Stimulated activated CD8-positive, alpha-beta memory T cell treated with anti-CD3 and anti-CD28 coated beads, Interleukin-2, amount 100 ng/mL, for 1 hour (primary cell): ENCODE measurements around the gene GTF2H4.

Experiments
- DNase-seq, 2 donors: peaks; one replicate each; pipeline ENCODE4 v3.0.0-alpha.2; 2020; ENCODE audit warnings: low read depth in 2 of 2

GTF2H4 gene

DNA sequence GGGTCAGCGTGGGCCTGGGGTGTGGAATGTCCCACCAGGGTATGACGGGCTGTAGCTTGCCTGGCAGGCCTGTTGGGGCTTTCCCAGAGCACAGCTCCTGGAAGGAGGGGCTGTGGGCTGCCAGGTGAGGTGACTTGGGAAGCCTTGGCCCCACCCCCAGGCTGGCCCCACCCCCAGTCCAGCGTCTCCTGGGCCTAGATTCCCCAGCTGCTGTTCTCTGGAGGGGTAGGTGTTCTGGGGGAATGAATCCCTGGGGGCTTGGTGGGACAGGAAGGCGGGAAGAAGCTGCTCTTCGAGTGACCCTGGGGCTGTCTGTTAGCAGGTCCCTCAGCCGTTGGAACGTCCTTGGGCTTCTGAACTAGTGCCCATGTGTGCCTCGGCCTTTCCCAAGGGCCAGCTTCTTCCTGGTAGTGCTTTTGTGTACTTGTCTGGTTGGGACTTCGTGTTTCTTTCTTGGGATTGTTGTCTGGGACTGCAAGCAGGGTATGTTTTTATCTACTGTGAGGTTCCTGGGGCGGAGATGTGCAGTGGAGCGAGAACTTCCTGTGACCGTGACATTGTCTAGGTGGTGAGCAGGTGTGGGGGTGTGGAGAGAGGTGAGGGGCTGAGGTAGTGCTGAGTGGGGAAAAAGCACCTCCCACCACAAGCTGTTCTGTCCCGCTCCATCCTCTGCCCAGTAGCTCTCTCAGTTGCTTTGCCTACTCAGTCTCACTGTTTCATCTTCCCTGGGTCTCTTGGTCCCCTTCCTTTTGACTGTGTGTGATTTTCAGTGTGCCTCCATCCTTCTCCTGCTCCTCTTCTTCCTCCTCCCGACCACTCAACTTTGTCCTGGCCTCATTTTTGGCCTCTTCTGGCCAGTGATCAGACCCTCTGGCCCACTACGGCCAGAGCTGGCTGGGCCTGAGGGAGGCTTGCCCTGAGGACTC is 25.0 kb upstream of the GTF2H4 start:
- no peak for DNase-seq

DNA sequence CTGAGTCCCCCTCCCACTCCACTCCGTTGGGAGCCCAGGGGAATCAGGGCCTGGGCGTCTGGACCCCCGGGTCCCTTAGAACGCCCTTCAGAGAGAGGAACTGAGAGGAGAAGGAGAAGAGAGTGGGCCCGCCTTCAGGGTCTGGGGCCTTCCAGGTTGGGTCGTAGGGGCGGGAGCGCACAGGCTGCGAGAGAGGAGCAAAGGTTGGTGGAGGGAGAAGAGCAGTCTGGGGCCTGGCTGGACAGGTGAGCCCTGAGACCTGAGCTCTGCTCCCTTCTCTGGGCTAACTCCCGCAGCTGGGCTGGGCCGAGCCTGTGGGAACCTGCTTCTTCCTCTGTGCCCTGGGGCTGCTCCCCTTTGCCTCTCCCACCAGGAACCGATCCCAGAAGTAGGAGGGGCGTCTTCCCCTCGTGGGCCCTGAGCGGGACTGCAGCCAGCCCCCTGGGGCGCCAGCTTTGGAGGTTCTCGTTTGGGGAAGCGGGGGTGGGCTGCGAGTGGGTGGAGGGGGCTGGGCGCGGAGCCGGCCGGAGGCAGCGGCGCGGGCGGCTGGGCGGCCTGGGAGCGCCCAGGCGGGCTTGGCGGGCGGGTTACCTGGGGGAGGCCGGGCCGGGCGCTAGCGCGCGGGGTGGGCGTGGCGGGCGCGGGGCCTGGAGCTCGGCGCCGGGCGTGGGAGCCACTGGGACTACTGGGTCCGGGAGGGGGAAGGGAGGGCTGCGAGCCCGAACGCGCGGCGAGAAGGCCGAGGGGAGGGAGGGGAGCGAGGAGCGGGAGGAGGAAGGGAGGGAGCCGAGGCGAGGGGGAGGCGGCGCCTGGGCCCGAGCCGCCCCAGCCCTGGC is 24.1 kb upstream of the GTF2H4 start, which contains the start of gene DDR1:
TSS of gene DDR1 (plus strand) at position 835 of the 836 bp plus-strand sequence. CDS start 4,211 bp downstream, outside the sequence.
- DNase-seq, result peak in 1 of 2 donors; percentile 26

DNA sequence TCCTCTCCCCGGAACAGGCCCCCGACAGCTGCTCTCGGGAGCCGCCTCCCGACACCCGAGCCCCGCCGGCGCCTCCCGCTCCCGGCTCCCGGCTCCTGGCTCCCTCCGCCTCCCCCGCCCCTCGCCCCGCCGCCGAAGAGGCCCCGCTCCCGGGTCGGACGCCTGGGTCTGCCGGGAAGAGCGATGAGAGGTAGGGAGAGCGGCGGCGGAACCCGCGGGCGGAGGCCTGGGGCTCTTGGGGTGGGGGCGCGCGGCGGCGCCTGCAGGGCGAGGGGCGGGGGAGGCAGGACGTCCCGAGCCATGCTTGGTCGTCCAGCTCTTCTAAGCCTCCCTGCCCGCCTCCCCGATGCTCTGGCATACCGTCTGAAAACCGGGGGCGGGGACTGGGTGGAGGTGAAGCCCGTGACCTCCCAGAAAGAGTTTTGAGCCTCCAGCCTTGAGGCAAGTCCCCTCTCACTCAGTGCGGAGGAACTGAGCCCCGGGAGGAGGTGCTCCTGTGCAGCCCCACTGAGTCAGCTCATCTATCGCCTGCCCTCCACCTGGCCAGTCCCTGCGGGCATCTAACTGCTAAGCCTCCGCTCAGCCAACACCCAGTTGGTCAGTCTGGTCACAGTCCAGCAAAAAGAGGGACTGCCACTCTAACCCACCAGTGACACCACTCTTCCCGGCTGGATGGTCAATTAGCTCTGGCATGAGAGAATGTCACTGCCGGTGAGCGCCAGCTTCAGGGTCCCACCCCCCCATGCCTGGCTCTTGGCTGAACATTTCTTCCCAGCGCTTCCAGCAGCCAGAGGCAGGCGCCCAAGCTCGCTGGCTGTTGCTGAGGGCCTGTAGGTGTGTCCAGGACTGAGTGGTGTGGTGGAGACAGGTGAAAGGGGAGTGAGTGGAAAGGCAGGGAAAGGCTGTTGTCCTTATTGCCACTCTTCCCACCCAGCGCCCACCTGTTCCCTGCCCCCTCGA is 23.2 kb upstream of the GTF2H4 start:
- DNase-seq, result no peak

DNA sequence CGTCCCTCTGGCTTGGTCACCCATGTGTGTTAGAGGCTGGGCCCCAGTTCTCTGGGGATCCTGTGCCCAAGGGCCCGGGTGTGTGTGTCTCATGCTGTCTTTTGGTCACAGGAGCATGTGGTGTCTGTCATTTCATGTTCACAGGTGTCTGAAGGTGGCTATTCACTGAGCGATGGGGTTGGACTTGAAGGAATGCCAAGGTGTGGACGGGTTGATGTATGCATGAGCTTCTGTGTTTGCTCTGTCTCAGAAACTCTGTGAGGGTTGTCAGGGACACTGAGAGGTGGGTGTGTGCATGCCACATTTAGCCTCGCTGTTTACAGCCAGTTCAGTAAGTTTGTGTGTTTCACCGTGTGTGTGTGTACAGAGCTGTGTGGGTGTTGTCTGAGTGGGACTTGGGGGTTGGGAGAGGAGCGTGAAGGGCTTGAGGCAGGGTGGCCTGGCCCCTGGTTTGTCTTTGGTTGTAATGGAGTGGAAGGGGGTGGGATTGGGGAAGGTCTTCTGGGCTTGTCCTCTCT is 22.5 kb upstream of the GTF2H4 start:
- DNase-seq, result no peak

DNA sequence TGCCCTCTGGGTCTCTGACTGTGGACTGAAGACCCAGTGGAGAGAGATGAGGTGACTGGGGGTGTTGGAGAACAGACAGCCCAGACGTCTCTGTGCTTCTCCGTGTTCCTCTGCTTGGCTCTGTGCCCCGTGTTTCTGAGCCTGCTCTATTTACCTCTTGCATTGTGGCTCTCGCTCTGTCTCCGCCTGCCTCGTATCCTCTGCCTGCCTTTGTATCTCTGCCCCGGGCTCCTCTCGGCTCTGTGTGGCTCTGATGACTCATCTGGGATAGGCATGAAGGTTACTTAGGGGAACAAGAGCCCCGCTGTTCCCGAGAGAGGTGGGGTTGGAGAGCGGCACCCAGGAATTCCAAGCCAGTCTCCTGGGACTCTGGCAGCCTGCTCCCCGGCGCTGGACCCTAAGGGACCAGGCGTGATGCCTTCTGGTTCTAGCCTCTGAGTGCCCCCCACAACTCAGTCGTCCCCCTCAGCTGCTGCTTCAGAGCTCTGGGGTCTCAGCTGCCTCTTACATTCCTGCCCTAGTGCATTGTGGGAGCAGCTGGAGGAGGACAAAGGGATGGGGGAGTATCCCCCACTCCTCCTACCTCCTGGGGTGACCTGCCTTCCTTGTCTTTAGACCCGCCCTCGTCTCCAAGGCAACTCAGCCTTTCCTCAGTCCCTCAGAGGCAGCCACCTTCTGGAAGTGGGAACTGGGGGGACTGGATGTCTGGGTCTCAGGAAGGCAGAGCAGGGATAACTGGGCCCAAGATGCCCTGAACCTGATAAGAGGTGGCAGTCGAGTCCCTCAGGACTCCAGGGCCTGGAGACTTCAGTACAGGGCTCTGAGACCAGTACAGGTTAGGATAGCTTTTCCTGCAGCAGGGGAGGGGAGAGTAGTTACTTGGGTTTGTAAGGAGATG is 21.8 kb upstream of the GTF2H4 start:
- DNase-seq, result no peak

DNA sequence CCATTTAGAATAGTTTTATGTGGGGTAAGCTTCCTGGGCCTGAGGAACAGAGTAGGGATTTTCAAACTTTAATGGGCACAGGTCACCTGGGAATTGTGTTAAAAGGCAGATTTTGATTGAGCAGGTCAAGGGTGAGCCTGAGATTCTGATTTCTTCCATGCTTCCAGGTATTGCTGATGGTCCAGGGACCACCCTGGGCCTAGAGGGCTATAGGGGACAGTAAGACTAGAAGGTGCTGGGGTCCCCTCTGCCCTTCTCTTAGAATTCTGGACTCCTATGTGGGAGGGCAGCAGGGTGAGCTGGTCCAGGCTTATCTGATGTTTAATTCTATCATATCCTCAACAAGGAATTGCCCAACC is 21.1 kb upstream of the GTF2H4 start:
- DNase-seq, result no peak

DNA sequence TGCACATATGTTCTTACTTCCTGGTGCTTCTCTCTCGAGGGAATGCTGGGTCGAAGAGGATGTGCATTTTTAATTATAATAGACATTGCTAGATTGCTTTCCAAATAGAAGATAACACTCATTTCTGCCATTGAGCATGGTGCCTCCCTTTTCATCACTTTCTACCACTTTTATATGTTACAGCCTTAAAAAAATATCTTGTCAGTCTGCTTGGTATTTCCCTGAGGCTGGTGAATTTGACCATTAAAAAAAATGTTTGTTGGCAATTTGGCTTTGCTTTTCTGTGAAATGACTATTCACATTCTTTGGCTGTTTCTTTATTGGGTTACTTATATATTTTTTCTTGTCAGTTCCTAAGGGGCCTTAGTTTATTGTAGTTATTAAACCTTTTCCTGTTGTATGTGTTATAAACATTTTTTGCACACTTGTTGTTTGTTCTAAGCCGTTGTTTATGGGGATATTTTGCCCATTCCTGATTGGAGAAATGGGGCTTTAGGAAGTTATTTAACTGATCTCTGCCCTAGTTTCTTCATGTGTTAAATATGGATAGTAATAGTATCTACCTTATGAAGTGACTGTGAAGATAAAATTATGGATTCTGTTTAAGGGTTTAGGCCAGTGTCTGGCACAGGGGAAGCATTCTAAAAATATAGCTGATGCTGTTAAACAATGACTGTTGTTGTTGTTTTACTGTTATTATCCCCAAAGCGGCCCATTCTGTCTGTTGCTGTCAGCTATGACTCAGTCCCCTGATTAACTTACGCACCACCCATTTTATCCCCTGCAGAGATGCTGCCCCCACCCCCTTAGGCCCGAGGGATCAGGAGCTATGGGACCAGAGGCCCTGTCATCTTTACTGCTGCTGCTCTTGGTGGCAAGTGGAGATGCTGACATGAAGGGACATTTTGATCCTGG is 19.8 kb upstream of the GTF2H4 start:
- DNase-seq, result no peak

DNA sequence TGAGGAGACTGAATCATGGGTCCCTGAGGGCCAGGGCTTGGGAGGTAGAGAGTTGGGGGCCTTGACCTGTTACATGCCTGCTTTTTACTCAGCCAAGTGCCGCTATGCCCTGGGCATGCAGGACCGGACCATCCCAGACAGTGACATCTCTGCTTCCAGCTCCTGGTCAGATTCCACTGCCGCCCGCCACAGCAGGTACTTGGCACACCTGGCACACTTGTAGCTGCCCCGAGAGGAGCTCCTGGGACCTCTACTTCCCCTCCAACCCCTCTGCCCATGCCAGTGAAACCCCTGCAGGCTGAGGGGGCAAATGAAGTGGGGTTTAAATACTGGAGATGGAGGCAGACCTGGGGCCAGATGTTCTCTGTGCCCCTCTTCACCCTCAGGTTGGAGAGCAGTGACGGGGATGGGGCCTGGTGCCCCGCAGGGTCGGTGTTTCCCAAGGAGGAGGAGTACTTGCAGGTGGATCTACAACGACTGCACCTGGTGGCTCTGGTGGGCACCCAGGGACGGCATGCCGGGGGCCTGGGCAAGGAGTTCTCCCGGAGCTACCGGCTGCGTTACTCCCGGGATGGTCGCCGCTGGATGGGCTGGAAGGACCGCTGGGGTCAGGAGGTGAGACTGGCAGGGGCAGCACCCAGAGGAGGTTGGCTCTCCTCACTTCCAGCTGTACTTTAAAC is 19.1 kb upstream of the GTF2H4 start:
- no peak for DNase-seq

DNA sequence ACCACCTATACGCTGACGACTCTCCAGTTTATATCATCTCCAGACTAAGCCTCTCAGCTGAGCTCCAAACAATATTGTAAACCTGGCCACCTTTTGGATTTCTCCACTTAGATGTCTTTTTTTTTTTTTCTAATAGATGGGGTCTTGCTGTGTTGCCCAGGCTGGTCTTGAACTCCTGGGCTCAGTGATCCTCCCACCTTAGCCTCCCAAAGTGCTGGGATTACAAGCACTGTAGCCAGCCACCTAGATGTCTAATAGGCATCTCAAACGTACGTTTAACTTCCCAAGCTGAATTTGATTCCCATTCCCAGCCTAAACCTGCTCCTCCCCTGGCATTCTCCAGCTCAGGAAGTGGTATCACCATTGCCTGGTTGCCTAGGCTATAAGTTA is 18.5 kb upstream of the GTF2H4 start:
- no peak for DNase-seq

DNA sequence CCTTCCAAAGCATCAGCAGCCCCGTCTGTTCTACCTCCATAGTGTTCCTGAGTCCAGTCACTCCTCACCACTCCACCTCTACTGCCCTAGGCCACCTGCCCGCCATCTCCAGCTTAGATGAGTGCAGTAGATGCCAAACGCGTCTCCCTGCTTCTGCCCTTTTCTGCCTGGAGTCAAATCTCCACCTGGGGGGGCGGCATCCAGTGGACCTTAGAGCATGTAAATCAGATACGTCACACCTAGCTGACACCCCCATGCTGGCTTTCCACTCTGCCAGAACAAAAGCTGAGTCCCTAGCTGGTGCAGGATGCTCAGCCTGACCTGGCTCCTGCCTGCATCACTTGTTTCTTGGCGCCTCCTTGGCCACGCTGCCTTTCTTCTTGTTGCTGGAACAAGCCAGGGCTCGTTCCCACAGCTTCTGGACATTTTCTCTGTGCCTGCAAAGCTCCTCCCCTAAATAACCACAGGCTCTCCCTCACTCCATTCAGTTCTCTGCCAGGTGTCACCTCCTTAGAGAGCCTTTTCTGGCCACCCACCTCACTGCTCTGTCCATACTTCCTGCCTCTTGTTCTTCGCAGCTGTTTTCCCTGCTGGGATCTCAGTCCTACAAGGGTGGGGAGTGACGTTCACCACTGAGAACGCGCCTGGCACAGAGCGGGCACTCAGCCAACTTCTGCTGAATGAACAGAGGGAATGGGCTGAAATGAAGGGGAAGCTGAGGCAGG is 17.9 kb upstream of the GTF2H4 start:
- DNase-seq, result no peak

DNA sequence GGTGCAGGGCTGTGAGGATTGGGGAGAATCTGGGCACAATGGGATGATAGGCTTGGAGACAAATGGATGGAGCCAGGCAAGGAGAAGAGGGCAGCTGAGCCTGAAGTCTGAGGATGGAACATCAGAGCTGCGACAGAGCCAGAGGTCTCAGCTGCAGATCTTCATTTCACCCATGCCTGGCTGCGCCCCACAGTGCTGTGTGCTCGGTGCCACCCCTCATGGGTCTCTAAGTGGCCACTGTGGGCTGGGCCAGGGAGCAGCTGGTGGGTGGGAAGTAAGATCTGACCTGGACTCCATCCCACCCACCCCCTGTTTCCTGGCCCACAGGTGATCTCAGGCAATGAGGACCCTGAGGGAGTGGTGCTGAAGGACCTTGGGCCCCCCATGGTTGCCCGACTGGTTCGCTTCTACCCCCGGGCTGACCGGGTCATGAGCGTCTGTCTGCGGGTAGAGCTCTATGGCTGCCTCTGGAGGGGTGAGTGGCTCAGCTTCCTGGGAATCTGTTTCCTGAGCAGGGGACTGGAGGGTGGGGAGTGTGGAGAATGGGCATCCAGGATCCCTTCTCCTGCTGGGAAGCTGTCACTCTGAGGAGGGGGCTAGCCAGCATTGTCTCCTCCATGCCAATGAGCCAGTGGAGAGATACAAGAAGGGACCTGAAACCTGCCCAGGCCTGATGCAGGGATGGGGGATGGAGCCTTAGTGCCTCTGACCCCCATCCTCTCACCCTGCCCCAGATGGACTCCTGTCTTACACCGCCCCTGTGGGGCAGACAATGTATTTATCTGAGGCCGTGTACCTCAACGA is 17.2 kb upstream of the GTF2H4 start:
- DNase-seq, result no peak

DNA sequence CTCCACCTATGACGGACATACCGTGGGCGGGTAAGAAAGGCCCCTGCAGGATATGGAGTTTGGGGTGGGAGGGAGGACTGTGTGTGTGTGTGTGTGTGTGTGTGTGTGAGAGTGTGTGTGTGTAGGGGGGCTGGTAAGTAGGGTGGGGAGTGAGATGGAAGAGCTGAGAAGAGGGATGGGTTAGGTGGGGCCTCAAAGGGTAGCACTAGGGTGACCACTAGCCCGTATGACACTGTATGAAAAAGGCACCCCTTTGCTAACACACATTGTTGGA is 16.6 kb upstream of the GTF2H4 start:
- DNase-seq, result no peak

DNA sequence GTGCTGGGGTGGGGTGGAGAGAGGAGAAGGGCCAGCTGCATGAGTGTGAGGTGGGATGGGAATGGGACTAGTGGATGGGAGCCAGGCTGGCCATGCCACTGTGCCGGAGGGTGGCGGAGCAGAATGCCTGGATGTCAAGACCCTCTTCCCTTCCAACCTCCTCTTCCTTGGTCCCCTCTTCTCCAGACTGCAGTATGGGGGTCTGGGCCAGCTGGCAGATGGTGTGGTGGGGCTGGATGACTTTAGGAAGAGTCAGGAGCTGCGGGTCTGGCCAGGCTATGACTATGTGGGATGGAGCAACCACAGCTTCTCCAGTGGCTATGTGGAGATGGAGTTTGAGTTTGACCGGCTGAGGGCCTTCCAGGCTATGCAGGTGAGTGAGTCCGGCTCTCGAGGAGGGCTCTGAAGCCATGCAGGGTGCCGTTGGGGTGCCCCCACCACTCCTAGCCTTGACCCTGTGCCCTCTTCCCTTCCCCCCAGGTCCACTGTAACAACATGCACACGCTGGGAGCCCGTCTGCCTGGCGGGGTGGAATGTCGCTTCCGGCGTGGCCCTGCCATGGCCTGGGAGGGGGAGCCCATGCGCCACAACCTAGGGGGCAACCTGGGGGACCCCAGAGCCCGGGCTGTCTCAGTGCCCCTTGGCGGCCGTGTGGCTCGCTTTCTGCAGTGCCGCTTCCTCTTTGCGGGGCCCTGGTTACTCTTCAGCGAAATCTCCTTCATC is 16.0 kb upstream of the GTF2H4 start:
- no peak for DNase-seq

DNA sequence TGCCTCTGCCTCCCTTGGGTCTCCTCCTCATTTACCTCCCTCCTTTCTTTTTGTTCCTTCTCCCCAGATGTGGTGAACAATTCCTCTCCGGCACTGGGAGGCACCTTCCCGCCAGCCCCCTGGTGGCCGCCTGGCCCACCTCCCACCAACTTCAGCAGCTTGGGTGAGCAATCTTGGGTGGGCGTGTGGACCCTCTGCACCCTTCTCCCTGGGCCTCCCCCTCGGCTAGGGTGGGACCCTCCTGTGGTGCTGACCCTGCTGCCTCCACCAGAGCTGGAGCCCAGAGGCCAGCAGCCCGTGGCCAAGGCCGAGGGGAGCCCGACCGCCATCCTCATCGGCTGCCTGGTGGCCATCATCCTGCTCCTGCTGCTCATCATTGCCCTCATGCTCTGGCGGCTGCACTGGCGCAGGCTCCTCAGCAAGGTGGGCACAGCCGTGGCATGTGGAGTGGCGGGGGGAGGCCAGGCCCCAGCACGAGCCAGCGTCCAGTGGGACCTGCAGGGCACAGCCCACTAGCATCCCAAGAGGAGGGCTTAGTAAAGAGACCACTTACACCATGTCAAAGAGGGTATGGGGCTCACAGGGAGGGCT is 14.9 kb upstream of the GTF2H4 start:
- no peak for DNase-seq

DNA sequence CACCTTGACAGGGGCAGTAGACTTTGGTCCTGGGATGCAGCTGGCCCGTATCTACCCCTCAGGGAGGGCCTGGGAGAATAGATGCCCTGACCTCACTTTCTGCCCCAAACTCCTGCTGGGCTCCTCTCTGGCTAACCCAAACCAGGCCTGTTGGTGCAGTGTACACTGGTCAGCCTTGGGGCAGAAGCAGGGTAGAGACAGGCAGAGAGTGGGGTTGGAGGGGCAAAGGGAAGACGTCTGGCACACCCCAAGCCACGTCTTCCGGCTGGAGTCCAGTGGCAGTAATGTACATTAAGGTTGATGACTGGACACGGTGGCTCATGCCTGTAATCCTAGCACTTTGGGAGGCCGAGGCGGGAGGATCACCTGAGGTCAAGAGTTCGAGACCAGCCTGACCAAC is 14.3 kb upstream of the GTF2H4 start:
- no peak for DNase-seq

DNA sequence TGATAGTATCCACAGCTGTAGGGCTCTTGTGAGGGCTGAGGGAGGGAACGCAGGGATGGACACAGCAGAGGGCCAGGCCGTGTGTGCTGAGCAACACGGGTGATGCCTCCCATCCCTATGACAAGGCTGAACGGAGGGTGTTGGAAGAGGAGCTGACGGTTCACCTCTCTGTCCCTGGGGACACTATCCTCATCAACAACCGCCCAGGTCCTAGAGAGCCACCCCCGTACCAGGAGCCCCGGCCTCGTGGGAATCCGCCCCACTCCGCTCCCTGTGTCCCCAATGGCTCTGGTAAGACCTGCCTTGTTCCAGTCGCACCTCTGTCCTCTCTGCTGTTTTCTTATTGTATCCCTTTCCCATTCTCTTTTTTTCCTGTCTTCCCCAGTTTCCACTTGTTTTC is 13.6 kb upstream of the GTF2H4 start:
- DNase-seq, result no peak
